MV-4-11 (cell line): Measurements from ENCODE around the gene HHIP.

Experiments used
- DNase-seq: peaks from one replicate; lab custom pipeline; 2025; lab: John Stamatoyannopoulos, UW

Gene HHIP

GRCh38 chr4:144645631-144646522 is at the start of gene HHIP:
TSS of gene HHIP (plus strand) at chr4:144646156. CDS start at chr4:144646676, 520 bp downstream.
- DNase-seq, result no peak

- DNase-seq, result no peak
Measured at GRCh38 chr4:144597171-144597570, 48.8 kb upstream of the HHIP start.

- DNase-seq, result no peak
Measured at GRCh38 chr4:144599621-144600020, 46.3 kb upstream of the HHIP start.

GRCh38 chr4:144611850-144612249 is 34.1 kb upstream of the HHIP start:
- no peak for DNase-seq

GRCh38 chr4:144614850-144615585 is 30.9 kb upstream of the HHIP start:
- no peak for DNase-seq

- no peak for DNase-seq
Measured at GRCh38 chr4:144621681-144622080, 24.3 kb upstream of the HHIP start.

GRCh38 chr4:144627663-144628076 is 18.3 kb upstream of the HHIP start:
- DNase-seq, result no peak

- peak; percentile 31 for DNase-seq
Measured at GRCh38 chr4:144633215-144633614, 12.7 kb upstream of the HHIP start.

GRCh38 chr4:144634978-144635747 is 10.8 kb upstream of the HHIP start:
- DNase-seq, result no peak

- DNase-seq, result no peak
Measured at GRCh38 chr4:144644368-144645101, 1.4 kb upstream of the HHIP start.

GRCh38 chr4:144645102-144645630 is 790 bp upstream of the HHIP start:
- DNase-seq, result no peak

- no peak for DNase-seq
Measured at GRCh38 chr4:144646523-144647094, 653 bp downstream of the HHIP start.

GRCh38 chr4:144647095-144647561 is 1.2 kb downstream of the HHIP start:
- DNase-seq, result no peak

- no peak for DNase-seq
Measured at GRCh38 chr4:144647590-144647989, 1.6 kb downstream of the HHIP start.

GRCh38 chr4:144648042-144648441 is 2.1 kb downstream of the HHIP start:
- DNase-seq, result no peak

GRCh38 chr4:144649646-144650045 is 3.7 kb downstream of the HHIP start:
- DNase-seq, result no peak

- no peak for DNase-seq
Measured at GRCh38 chr4:144650311-144651005, 4.5 kb downstream of the HHIP start.

- DNase-seq, result no peak
Measured at GRCh38 chr4:144653781-144654545, 8.0 kb downstream of the HHIP start.

GRCh38 chr4:144655491-144655890 is 9.5 kb downstream of the HHIP start:
- no peak for DNase-seq

- no peak for DNase-seq
Measured at GRCh38 chr4:144656850-144657249, 10.9 kb downstream of the HHIP start.
